Activated CD4-positive, alpha-beta T cell treated with anti-CD3 and anti-CD28 coated beads, Interleukin-2, amount 10 ng/mL, durations not matched to agents 7 days and 5 days (primary cell): ENCODE results near the gene GATA2. TPM values are rescaled to one million over a fixed set of nuclear protein-coding genes. Genes with fewer than 3 reads are reported as not detected.

Source experiments
- total RNA-seq, 2 experiments: library from RNA; stranded (reverse); gene quantifications; one replicate each; pipeline ENCODE4 v1.2.3, GENCODE V29; 2021

GATA2 gene
- total RNA-seq, 2 experiments from 2014 or later = not detected

Other genes starting within 250 kb of the GATA2 start
- not detected for gene DNAJB8, start 26.3 kb downstream of the GATA2 start, total RNA-seq
- gene RPN1, start 157.6 kb upstream of the GATA2 start, total RNA-seq = 100 to 1,000 TPM; 164 to 177 TPM
- gene RAB7A, start 233.0 kb upstream of the GATA2 start, total RNA-seq = 100 to 1,000 TPM; 226 to 264 TPM